Effector CD4-positive, alpha-beta T cell (primary cell): ENCODE data around the gene DAP3.
"Not testable (repeated sequence)": the region's sequence is repeated elsewhere in the genome, so short reads cannot be mapped to it uniquely, and the experiment has no call there.

ENCODE experiments used
- DNase-seq: peaks from one replicate; pipeline ENCODE4 v3.0.0-alpha.2; 2020
- total RNA-seq: gene quantifications from one replicate; lab custom pipeline; 2026; lab: John Stamatoyannopoulos, UW

The DAP3 gene
- total RNA-seq, result 84.8 reads per million, percentile 79 among the genes with 10 or more reads in this experiment

DNA sequence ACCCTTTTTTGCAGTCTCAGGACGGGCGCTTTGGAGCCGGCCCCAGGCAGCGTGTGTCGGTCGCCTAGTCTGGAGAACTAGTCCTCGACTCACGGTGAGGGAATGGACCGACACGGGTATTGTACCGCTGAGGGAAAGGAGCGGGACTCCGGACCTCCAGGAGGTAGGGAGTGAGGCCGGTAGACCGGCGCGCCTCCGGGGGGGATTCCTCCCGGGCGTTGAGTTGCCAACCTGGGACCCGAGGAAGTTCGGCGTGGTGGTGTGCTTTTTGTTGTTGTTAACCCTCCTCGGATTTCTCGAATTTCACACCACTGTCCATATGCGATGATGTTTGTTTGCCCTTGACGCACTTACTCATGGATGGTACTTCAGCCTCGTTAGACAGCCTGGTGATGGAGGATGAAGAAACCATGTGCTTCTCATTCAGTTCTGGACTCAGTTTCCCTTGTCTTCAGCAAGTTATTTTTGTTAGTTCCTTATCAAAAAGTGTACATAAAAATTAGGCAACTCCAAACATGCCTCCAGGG is at the start of gene DAP3:
Gene DAP3 (plus strand): TSS at position 11 of the 527 bp plus-strand sequence. CDS start 20,689 bp downstream, outside the sequence.
- DNase-seq, result not testable (repeated sequence)

- no peak for DNase-seq
Observed at GRCh38 chr1:155640367-155640766, 48.5 kb upstream of the DAP3 start.

DNA sequence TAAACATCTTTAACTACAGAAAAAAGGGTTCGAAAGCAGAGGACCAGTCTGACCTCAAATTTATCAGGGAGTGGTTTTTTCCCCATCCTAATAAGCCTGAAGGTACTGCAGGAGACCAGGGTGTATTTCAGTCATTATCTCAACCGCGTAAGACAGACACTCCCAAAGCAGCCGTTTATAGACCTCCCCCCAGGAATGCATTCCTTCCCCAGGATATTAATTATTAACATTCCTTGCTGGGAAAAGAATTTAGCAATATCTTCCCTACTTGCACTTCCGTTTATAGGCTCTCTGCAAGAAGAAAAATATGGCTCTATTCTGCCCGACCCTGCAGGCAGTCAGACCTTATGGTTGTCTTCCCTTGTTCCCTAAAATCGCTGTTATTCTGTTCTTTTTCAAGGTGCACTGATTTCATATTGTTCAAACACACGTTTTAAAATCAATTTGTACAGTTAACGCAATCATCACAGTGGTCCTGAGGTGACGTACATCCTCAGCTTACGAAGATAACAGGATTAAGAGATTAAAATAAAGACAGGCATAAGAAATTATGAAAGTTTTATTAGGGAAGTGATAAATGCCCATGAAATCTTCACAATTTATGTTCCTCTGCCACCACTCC is 46.2 kb upstream of the DAP3 start:
- not testable (repeated sequence) for DNase-seq

- DNase-seq, result no peak
Observed at GRCh38 chr1:155643230-155643629, 45.7 kb upstream of the DAP3 start.

DNA sequence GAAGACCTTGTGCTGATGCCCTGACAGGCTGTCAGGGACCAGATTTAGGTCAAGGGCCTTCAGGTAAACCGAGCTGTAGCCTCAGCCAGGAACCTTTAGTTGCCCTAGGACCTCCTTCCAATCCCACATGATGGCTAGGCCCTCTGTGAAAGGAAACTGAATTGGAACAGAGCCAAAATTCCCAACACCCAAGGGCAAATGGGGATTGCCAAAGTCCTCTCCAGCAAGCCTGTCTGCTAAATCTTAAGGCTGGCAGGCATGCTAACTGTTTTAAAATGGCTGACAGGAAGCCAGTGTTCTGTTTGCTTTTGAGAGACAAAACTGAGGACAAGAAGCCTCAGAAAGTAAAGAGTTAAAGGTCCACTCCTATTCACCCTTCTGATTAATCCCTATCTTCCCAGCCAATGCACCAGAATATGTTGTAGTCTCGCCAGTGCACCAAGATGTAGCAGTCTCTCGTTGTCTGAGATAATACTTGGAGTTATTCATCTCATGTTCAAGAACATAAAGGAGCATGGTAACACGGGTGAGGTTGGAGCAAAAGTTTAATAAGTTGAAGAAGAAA is 43.8 kb upstream of the DAP3 start:
- DNase-seq, result no peak

DNA sequence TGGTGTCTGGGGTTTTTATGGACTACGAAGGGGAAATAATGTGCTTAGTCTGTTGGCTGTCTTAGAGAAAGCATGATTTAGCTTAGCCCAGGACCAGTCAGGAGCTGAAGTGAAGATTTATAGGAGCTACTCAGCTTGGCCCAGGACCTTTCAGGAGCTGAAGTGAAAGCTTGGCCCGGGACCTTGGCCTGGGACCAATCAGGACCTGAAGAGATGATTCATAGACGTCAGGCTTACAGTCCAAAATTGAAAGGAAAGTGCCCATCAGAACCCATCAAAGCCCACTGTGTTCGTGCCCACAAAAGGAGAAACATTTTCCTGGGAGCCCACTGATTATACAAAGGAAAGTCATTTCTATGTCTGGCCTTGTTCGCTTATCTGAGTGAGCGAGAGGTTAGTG is 43.2 kb upstream of the DAP3 start:
- DNase-seq, result no peak

- DNase-seq, result no peak
Observed at GRCh38 chr1:155646307-155646706, 42.6 kb upstream of the DAP3 start.

DNA sequence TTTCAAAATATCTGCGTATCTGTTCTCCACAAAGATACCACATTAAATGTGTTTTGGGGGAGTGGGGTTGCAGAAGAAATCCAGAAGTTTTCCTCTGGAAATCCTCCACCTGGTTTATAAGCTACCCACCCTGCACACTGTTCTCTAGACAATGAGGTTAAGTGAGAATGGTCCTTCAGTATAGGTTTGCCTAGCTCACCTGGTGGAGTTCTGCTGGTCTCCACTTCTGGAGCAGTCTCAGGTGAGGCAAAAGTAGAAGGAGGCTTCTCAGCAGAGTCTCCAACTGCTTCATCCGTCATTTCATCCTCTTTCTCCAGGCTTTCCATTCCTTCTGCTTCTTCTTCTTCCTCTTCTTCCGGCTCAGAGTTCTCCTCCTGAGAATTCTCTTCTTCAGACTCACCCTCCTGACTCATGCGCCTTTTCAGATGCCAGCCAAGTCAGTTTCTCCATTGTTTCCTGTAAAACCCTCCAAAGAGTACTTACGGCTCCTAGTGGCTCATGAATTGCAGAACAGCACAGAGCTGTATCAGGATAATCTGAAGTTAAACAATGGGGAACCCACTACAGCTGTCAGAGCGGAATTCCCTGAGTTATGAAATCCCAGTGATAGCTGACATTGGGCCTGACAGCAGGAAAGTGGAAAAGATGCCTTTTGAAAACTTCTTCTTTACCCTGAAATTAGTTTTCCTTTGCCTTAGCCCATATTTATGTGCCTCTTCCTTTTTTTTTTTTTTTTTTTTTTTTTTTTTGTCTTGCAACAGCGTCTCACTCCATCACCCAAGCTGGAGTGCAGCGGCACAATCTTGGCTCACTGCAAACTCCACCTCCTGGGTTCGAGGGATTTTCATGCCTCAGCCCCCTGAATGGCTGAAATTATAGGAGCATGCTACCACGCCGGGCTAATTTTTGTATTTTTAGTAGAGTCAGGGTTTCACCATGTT is 40.4 kb upstream of the DAP3 start:
- no peak for DNase-seq

GRCh38 chr1:155649676-155650075 is 39.2 kb upstream of the DAP3 start:
- no peak for DNase-seq

- DNase-seq, result no peak
Observed at GRCh38 chr1:155650231-155650757, 38.6 kb upstream of the DAP3 start.

DNA sequence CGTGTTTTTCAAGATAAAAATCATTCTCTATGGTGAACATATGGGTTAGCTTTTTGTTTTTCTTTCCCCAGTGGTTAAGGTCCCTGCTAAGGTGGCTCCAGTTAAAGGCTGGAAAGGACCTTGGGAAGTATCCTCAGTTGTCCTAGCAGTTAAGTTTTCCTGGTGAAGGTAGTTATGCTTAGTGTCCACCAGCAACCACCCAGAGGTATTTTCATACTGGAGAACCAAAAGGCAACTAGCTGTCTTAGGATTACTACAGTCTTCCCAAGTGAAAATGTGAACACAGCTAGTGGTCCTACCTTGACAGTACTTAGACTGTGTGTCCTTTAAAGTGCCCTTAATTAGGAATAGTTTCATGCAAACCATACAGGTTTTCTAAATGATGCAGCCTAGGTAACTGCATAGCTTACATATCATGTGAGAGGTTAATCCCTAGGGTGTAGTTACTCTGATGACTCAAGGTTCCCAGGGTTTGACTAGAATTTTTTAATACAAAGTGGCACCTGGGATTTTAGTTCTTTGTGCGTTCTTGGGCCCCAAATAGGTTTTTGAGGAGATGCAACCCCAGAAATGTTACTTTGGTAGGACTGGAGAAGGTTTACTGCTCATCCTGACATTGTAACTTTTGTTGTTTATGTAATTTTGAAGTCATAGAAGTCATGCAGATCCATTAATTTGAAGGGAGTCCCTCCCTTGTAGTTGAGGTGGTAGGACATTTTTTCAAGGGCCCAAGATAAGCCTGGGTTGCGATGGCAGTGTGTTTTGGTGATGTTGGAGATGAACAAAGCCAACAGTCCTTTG is 36.8 kb upstream of the DAP3 start:
- no peak for DNase-seq

- DNase-seq, result no peak
Observed at GRCh38 chr1:155652951-155653350, 35.9 kb upstream of the DAP3 start.

DNA sequence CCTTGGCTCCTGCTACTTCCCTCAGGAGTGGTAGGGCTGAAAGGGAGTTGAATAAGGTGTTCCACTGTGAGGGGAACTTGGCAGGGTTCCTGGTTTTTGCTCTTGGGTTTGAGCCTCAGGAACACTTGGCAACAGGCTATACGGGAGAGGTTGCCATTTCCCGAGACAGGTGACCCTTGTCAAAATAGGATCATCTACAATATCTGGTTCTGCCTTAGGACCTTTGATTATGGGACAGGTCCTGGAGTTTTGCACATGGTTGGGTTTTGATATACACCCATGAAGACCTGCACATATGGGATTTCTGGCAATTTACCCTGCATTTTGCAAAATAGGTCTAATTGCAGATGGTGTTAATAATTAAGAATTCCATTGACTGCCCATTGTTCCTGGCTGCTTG is 31.4 kb upstream of the DAP3 start:
- DNase-seq, result no peak

GRCh38 chr1:155661239-155661638 is 27.7 kb upstream of the DAP3 start:
- DNase-seq, result not testable (repeated sequence)

DNA sequence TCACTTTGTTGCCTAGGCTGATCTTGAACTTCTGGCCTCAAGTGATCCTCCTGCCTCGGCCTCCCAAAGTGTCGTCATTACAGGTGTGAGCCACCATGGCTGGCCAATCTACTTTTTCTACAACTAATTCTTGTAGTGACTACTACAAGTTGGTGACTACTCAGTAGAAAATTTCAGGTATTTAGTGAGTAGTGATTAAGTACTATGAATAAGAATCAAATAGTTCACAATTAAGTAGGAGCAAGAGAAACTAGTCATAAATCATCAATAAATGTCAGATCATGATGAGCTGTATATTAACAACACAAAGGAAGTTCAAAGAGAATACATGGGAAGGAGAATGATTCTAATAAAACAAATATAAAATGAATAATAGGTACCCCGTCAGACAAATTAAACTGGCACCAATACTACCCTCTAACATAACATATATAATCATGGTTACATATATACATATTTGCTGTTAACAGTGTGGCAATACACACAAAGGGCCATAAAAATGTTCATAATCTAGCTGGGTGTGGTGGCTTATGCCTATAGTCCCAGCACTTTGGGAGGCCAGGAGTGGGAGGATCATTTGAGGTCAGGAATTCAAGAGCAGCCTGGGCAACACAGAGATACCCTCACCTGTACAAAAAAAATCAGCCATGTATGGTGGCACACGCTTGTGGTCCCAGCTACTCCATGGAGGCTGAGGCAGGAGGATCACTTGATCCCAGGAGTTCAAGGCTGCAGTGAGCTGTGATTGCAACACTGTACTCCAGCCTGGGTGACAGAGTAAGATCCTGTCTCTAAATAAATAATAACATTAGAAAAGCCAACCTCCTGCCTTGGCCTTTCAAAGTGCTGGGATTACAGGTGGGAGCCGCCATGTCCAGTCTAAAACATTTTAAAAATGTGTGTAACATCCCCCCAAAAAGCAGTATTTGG is 19.4 kb upstream of the DAP3 start:
- no peak for DNase-seq

GRCh38 chr1:155671750-155672149 is 17.1 kb upstream of the DAP3 start:
- no peak for DNase-seq

DNA sequence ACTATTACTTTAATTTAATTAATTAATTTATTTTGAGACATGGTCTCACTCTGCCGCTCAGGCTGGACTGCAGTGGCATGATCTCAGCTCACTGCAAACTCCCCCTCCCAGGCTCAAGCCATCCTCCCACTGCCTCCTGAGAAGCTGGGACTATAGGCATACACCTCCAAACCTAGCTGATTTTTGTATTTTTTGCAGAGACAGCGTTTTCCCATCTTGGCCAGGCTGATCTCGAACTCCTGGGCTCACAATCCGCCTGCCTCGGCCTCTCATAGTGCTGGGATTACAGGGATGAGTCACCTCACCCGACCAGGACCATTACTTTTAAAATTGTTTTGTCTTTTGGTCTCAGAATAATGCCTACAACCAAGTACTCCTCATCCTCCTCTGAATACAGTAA is 15.9 kb upstream of the DAP3 start:
- no peak for DNase-seq

GRCh38 chr1:155678027-155678426 is 10.9 kb upstream of the DAP3 start:
- no peak for DNase-seq

- DNase-seq, result not testable (repeated sequence)
Observed at GRCh38 chr1:155678992-155679391, 9.9 kb upstream of the DAP3 start.

GRCh38 chr1:155680531-155680930 is 8.4 kb upstream of the DAP3 start:
- DNase-seq, result no peak

DNA sequence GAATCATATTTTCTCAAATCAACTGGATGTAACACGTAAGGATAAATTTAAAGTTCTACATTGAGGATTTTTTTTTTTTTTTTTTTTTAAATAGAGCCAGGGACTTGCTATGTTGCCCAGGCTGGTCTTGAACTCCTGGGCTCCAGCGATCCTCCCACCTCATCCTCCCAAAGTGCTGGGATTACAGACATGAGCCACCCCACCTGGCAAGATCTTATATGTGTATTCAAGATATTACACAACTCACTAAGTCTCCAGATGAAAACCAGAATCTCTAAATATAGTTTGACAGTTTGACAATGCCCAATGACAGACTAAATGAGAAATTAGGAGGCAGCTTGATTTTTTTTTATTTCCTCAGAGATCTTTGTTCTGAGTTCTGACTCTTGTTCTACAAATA is 7.1 kb upstream of the DAP3 start:
- no peak for DNase-seq
